Cardiac muscle cell (in vitro differentiated cells and primary cell): Measurements from ENCODE around the gene CSE1L. TPM values are rescaled to one million over a fixed set of nuclear protein-coding genes. Genes with fewer than 3 reads are reported as not detected.
"Not testable (repeated sequence)": the region's sequence is repeated elsewhere in the genome, so short reads cannot be mapped to it uniquely, and the experiment has no call there.

ENCODE experiments used
- DNase-seq, 2 donors: peaks; one replicate each; pipeline versions ENCODE4 v3.0.0 to v3.0.0-alpha.2; 2010 to 2017; ENCODE audit warnings: low read depth in 1 of 2, low spot score in 1 of 2
- H3K27ac ChIP-seq: fragments of 200-600 bp; sonication (generic); 2 replicates; pipeline ENCODE4 v1.5.1; 2016
- H3K27me3 ChIP-seq: fragments of 200-600 bp; sonication (generic); 2 replicates; pipeline ENCODE4 v1.6.0; 2016; ENCODE audit warnings: control low read depth
- H3K36me3 ChIP-seq: fragments of 200-600 bp; sonication (generic); 2 replicates; pipeline ENCODE4 v1.5.1; 2016; ENCODE audit warnings: control low read depth
- H3K4me1 ChIP-seq: fragments of 200-600 bp; sonication (generic); 2 replicates; pipeline ENCODE4 v1.8.1; 2017; ENCODE audit warnings: low read depth, mild to moderate bottlenecking, mixed run types
- H3K4me3 ChIP-seq: fragments of 200-600 bp; sonication (generic); 2 replicates; pipeline ENCODE4 v1.5.1; 2016; ENCODE audit warnings: mild to moderate bottlenecking
- H3K9me3 ChIP-seq: fragments of 200-600 bp; sonication (generic); 2 replicates; pipeline ENCODE4 v1.5.1; 2017; ENCODE audit warnings: low read depth, mild to moderate bottlenecking, control low read depth
- CTCF ChIP-seq: IDR thresholded peaks from 2 replicates; pipeline ENCODE4 v1.5.1; 2012; ENCODE audit warnings: low read depth, mild to moderate bottlenecking, low read length
- polyA plus RNA-seq: library from polyadenylated mRNA; unstranded; fragments of >200 nt; fragmentation: Nextera tagmentation; extraction: Ambion mirVana; gene quantifications from 2 replicates; pipeline ENCODE4 v1.2.1, GENCODE V29; 2016
- total RNA-seq: library from RNA; depleted of rRNA; stranded (reverse); fragments of >200 nt; gene quantifications from 2 replicates; pipeline ENCODE4 v1.2.3, GENCODE V29; 2016

CSE1L gene
- total and polyA plus RNA-seq, 2 experiments from 2014 or later, result 54.7 to 78.9 TPM

GRCh38 chr20:49024220-49024619 is 21.9 kb upstream of the CSE1L start:
- H3K36me3 ChIP-seq, result peaks cover 51% of the 10 kb centered on the region
- no peak overlapping the region for H3K4me3 ChIP-seq
- no peak for DNase-seq
- no peak overlapping the region for H3K27ac ChIP-seq
- TF ChIP-seq CTCF, result no peak
- no peaks in the 10 kb centered on the region for H3K27me3 ChIP-seq
- H3K4me1 ChIP-seq, result no peaks in the 10 kb centered on the region
- H3K9me3 ChIP-seq, result no peaks in the 10 kb centered on the region

GRCh38 chr20:49028177-49028576 is 17.9 kb upstream of the CSE1L start:
- H3K4me3 ChIP-seq, H3K27me3 ChIP-seq, H3K9me3 ChIP-seq, DNase-seq, H3K4me1 ChIP-seq, H3K27ac ChIP-seq: not testable (repeated sequence)
- H3K36me3 ChIP-seq, result peaks cover 49% of the 10 kb centered on the region

GRCh38 chr20:49028684-49029083 is 17.4 kb upstream of the CSE1L start:
- Histone ChIP-seq H3K4me3 (no peak overlapping the region), H3K36me3 (peaks cover 53% of the 10 kb centered on the region), H3K27ac (no peak overlapping the region), H3K27me3 (no peaks in the 10 kb centered on the region), H3K9me3 (no peaks in the 10 kb centered on the region), H3K4me1 (no peaks in the 10 kb centered on the region)
- TF ChIP-seq CTCF, result peak; percentile 49
- DNase-seq, result peak; percentile 42 to 46

GRCh38 chr20:49029203-49029602 is 16.9 kb upstream of the CSE1L start:
- H3K4me1 ChIP-seq, result no peaks in the 10 kb centered on the region
- H3K4me3 ChIP-seq, result no peak overlapping the region
- H3K9me3 ChIP-seq, result no peaks in the 10 kb centered on the region
- no peak for TF ChIP-seq CTCF
- DNase-seq, result peak in 1 of 2 donors; percentile 15
- H3K36me3 ChIP-seq, result peaks cover 58% of the 10 kb centered on the region
- H3K27ac ChIP-seq, result no peak overlapping the region
- H3K27me3 ChIP-seq, result no peaks in the 10 kb centered on the region

GRCh38 chr20:49030954-49031619 is 15.0 kb upstream of the CSE1L start:
- Histone ChIP-seq H3K27me3 (no peaks in the 10 kb centered on the region), H3K36me3 (peaks cover 51% of the 10 kb centered on the region), H3K9me3 (no peaks in the 10 kb centered on the region), H3K4me1 (no peaks in the 10 kb centered on the region), H3K4me3 (no peak overlapping the region), H3K27ac (no peak overlapping the region)
- no peak for DNase-seq
- no peak for TF ChIP-seq CTCF

GRCh38 chr20:49032455-49032854 is 13.7 kb upstream of the CSE1L start:
- H3K9me3 ChIP-seq, result no peaks in the 10 kb centered on the region
- H3K27me3 ChIP-seq, result no peaks in the 10 kb centered on the region
- DNase-seq, result no peak
- H3K4me3 ChIP-seq, result no peak overlapping the region
- no peak overlapping the region for H3K27ac ChIP-seq
- no peaks in the 10 kb centered on the region for H3K4me1 ChIP-seq
- peaks cover 39% of the 10 kb centered on the region for H3K36me3 ChIP-seq
- TF ChIP-seq CTCF, result no peak
